Aortic smooth muscle cell (primary cell): ENCODE measurements around the gene ZNF830. TPM values are rescaled to one million over a fixed set of nuclear protein-coding genes. Genes with fewer than 3 reads are reported as not detected.

ENCODE experiments used
- total RNA-seq: library from RNA; depleted of rRNA; stranded (reverse); fragments of >200 nt; gene quantifications from 2 replicates; pipeline ENCODE4 v1.2.3, GENCODE V29; 2014

Gene ZNF830
- total RNA-seq = 12.8 and 13.4 TPM in 2 replicates

GRCh38 chr17:34961093-34961911, at the start of gene ZNF830, which contains the start of gene CCT6B:
TSS of gene ZNF830 (plus strand) at chr17:34961540. CDS start at chr17:34961567, 27 bp downstream.
TSS of gene CCT6B (minus strand) at chr17:34961460. CDS start at chr17:34961393, 67 bp downstream.

GRCh38 chr17:34980353-34980680, 19.0 kb downstream of the ZNF830 start, which contains the start of gene LIG3:
TSS of gene LIG3 (plus strand) at chr17:34980512. CDS start at chr17:34983006, 2,494 bp downstream.

Other genes starting within 250 kb of the ZNF830 start
- 1.8 and 2.6 TPM in 2 replicates for gene CCT6B, start 80 bp upstream of the ZNF830 start, total RNA-seq
- gene LIG3, start 19.0 kb downstream of the ZNF830 start, total RNA-seq = 34.6 and 36.7 TPM in 2 replicates
- gene RFFL, start 102.2 kb downstream of the ZNF830 start, total RNA-seq = 9.5 and 10.0 TPM in 2 replicates
- gene RAD51D, start 158.3 kb downstream of the ZNF830 start, total RNA-seq = 7.8 and 8.9 TPM in 2 replicates
- 0.12 TPM in 1 of 2 replicates, not detected in the other for gene FNDC8, start 160.1 kb downstream of the ZNF830 start, total RNA-seq
- 9.4 and 10.8 TPM in 2 replicates for gene NLE1, start 180.8 kb downstream of the ZNF830 start, total RNA-seq
- gene UNC45B, start 186.3 kb downstream of the ZNF830 start, total RNA-seq = not detected in 2 replicates
- not detected in 2 replicates for gene SLC35G3, start 232.9 kb downstream of the ZNF830 start, total RNA-seq